VCaP (cell line): Measurements from ENCODE around the gene PTGS1.

Experiments
- H3K27ac ChIP-seq: fragments of 450-650 bp; 2 replicates; pipeline ENCODE4 v1.5.1; 2017
- TF ChIP-seq, protein P1 (sequence below): fragments of 450-650 bp; conservative IDR thresholded peaks from 2 replicates; pipeline ENCODE4 v1.5.1; 2017; ENCODE audit warnings: mild to moderate bottlenecking, moderate library complexity

PTGS1 gene

GRCh38 chr9:122393284-122393983 lies 22.6 kb downstream of the PTGS1 start:
- no peak overlapping the region for H3K27ac ChIP-seq
- TF ChIP-seq, protein P1, sequence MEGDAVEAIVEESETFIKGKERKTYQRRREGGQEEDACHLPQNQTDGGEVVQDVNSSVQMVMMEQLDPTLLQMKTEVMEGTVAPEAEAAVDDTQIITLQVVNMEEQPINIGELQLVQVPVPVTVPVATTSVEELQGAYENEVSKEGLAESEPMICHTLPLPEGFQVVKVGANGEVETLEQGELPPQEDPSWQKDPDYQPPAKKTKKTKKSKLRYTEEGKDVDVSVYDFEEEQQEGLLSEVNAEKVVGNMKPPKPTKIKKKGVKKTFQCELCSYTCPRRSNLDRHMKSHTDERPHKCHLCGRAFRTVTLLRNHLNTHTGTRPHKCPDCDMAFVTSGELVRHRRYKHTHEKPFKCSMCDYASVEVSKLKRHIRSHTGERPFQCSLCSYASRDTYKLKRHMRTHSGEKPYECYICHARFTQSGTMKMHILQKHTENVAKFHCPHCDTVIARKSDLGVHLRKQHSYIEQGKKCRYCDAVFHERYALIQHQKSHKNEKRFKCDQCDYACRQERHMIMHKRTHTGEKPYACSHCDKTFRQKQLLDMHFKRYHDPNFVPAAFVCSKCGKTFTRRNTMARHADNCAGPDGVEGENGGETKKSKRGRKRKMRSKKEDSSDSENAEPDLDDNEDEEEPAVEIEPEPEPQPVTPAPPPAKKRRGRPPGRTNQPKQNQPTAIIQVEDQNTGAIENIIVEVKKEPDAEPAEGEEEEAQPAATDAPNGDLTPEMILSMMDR = no peak

GRCh38 chr9:122394265-122395125 lies 23.7 kb downstream of the PTGS1 start:
- TF ChIP-seq, protein P1 = no peak
- H3K27ac ChIP-seq = no peak overlapping the region

- TF ChIP-seq, protein P1 = no peak
- H3K27ac ChIP-seq = no peak overlapping the region
Observed at GRCh38 chr9:122396614-122397148, 25.9 kb downstream of the PTGS1 start.

- H3K27ac ChIP-seq = no peak overlapping the region
- TF ChIP-seq, protein P1 = no peak
Observed at GRCh38 chr9:122397749-122398148, 26.9 kb downstream of the PTGS1 start.

GRCh38 chr9:122398371-122398924 lies 27.6 kb downstream of the PTGS1 start:
- TF ChIP-seq, protein P1 = no peak
- H3K27ac ChIP-seq = no peak overlapping the region

DNA sequence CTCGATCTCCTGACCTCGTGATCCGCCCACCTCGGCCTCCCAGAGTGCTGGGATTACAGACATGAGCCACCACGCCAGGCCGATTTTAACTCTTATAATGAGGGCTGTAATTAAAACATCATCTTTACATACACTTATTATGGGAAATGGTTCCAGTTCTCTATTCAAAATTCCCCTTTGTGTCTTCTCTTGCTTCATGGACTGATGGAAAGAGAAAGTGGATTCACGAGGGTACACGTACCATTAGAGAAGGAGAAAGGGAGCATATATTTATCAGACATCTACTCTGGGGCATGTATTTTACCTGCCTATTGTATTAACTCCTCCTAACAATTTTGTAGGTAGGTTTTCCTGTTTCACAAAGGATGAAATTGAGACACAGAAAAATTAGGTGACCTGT lies 31.1 kb downstream of the PTGS1 start:
- TF ChIP-seq, protein P1 = no peak
- H3K27ac ChIP-seq = no peak overlapping the region

DNA sequence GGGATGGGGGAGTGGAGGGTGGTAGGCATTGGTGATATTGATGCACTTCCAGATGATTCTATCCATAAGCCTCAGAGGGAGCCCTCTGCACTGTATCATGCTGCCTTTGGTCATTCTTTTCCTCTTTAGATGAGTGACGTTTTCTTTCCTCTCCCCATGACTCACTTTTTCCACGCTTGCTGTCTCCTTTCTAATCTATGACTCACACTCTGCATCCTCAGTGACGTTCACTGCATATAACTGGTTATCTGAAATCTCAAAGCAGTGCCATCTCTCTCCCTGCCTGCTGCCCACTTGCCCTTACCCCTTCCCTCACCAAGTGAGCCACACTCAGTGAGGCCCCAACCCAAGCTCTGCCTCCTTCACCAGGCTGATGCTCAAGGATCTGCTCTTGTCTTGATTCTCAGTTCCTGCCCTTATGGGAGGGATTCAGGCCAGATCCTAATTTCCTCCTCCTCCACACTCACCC lies 31.6 kb downstream of the PTGS1 start:
- no peak overlapping the region for H3K27ac ChIP-seq
- TF ChIP-seq, protein P1 = no peak
